ENCODE measurements around the gene OR52E6. TPM values are rescaled to one million over a fixed set of nuclear protein-coding genes. Genes with fewer than 3 reads are reported as not detected.

The OR52E6 gene
- total RNA-seq (2014; rRNA removed; shearing (Covaris generic)) = not detected in 2 replicates

DNA sequence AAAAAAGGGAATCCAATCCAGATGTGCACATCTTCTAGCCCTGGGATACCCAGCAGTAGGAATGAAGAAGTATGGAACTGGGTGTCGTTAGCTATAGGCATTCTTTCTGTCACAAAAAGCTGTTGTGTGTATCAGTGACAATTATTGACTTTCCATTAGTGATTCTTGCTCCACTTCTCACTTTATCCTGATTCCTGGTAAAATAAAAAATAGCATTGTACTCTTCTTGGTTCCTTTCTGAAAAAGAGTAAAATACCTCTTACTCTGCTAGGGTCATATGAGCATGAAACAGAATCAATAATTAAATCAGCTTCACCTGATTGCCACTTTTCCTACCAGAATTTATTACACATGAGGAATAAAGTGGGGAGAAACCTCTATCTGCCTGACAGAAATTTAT, at the start of gene OR52E6:
OR52E6 (minus strand) TSS at position 101 of the 400 bp plus-strand sequence; CDS start at position 101, 0 bp downstream.
- no peak for DNase-seq
- Histone ChIP-seq H3K36me3 (replicated peaks; ENCODE audit: control insufficient read depth, insufficient read depth, low read length) (no peaks in the 10 kb centered on the region), H3K27me3 (ENCODE audit: control insufficient read depth, insufficient read depth, low read length) (no peaks in the 10 kb centered on the region), H3K4me3 (ENCODE audit: insufficient read depth, low read depth, low read length) (no peak within 1 kb of the TSS)

DNA sequence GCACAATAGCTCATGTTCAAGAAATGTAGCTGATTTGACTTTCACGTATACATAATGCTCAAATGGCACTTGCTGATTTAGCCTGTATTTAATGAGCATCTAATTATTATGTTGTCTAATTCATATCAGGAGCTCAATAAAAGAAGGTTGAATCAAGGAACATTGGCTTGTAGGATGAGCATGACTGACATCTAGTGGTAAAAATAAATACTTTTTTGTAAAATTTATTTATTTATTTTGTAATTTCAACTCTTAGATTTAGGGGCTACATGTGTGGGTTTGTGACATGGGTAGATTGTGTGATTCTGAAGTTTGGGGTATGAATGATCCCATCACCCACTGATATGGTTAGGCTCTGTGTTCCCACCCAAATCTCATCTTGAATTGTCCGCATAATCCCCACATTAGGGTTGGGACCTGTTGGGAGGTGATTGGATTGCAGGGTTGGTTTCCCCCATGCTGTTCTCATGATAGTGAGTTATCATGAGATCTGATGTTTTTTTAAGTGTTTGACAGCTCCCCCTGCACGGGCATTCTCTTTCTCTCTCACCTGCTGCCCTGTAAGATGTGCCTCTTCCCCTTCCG, 49.6 kb upstream of the OR52E6 start:
- Histone ChIP-seq H3K27me3 (ENCODE audit: control insufficient read depth, insufficient read depth, low read length) (no peaks in the 10 kb centered on the region), H3K36me3 (replicated peaks; ENCODE audit: control insufficient read depth, insufficient read depth, low read length) (no peaks in the 10 kb centered on the region), H3K4me3 (ENCODE audit: insufficient read depth, low read depth, low read length) (no peak overlapping the region)
- DNase-seq = no peak

GRCh38 chr11:5887661-5888060, 46.0 kb upstream of the OR52E6 start:
- DNase-seq = no peak
- Histone ChIP-seq H3K27me3 (ENCODE audit: control insufficient read depth, insufficient read depth, low read length) (no peaks in the 10 kb centered on the region), H3K36me3 (replicated peaks; ENCODE audit: control insufficient read depth, insufficient read depth, low read length) (no peaks in the 10 kb centered on the region), H3K4me3 (ENCODE audit: insufficient read depth, low read depth, low read length) (no peak overlapping the region)

GRCh38 chr11:5887172-5887571, 45.5 kb upstream of the OR52E6 start:
- H3K36me3 ChIP-seq (replicated peaks; ENCODE audit: control insufficient read depth, insufficient read depth, low read length) = no peaks in the 10 kb centered on the region
- DNase-seq = no peak
- no peaks in the 10 kb centered on the region for H3K27me3 ChIP-seq (ENCODE audit: control insufficient read depth, insufficient read depth, low read length)
- no peak overlapping the region for H3K4me3 ChIP-seq (ENCODE audit: insufficient read depth, low read depth, low read length)

DNA sequence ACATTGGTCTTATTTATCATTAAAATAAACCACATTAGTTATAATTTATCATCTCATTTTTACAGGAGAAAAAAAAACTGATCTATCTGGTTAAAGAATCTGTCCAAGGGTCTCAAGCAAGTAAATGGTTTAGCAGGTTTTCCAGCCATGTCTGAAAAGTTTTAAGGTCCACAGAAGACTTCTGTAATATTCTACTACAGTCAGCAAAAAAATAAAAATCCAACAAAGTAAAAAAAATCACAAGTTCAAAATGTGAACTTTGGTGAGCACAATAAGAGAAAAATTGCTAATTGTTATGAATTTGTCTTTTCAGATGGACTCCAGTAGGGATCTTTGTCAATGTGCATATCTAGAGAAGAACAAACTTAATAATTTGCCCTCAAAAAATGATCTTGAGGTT, 40.1 kb upstream of the OR52E6 start:
- Histone ChIP-seq H3K4me3 (ENCODE audit: insufficient read depth, low read depth, low read length) (no peak overlapping the region), H3K36me3 (replicated peaks; ENCODE audit: control insufficient read depth, insufficient read depth, low read length) (no peaks in the 10 kb centered on the region), H3K27me3 (ENCODE audit: control insufficient read depth, insufficient read depth, low read length) (no peaks in the 10 kb centered on the region)
- no peak for DNase-seq

DNA sequence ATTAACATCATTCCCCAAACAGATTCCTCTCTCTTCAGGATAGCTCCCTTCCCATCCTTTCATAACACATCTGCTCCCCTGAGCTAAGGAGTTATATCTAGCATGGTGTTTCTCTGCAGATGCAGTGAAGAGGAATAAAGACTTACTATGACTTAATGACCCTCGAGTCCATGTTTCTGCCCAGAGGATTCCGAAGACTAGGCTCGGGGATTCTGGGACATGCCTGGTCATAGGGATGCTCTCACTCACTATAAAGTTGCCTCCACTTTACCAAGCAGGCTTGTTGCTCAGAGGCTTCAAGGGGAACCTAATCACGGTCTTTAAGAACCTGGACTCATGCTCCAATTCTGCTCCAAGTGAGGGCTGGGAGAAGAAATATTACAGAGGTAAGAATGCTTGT, 38.6 kb upstream of the OR52E6 start, which contains the start of gene OR52E4:
OR52E4 (plus strand) TSS at position 301 of the 400 bp plus-strand sequence. CDS start 3,664 bp downstream, outside the sequence.
- DNase-seq = no peak
- Histone ChIP-seq H3K4me3 (ENCODE audit: insufficient read depth, low read depth, low read length) (no peak within 1 kb of the TSS), H3K27me3 (ENCODE audit: control insufficient read depth, insufficient read depth, low read length) (no peaks in the 10 kb centered on the region), H3K36me3 (replicated peaks; ENCODE audit: control insufficient read depth, insufficient read depth, low read length) (no peaks in the 10 kb centered on the region)

DNA sequence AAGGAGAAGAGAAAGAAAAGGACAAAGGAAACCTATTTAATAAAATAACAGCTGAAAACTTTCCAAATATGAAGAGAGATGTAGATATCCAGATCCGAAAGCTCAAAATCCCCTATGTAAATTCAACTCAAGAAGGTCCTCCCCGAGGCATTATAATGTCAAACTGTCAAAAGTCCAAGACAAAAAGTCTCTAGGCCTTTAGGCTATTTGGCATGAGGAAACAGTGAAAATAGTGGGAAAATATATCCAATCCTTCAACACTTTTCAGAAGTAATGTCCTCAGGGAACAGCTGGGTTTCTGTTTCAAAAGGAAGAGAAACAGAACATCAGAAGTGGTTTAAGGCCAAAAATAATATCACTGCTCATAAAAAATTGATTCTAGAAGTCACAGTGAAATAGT, 36.9 kb upstream of the OR52E6 start:
- DNase-seq = no peak
- Histone ChIP-seq H3K27me3 (ENCODE audit: control insufficient read depth, insufficient read depth, low read length) (no peaks in the 10 kb centered on the region), H3K36me3 (replicated peaks; ENCODE audit: control insufficient read depth, insufficient read depth, low read length) (no peaks in the 10 kb centered on the region), H3K4me3 (ENCODE audit: insufficient read depth, low read depth, low read length) (no peak overlapping the region)

DNA sequence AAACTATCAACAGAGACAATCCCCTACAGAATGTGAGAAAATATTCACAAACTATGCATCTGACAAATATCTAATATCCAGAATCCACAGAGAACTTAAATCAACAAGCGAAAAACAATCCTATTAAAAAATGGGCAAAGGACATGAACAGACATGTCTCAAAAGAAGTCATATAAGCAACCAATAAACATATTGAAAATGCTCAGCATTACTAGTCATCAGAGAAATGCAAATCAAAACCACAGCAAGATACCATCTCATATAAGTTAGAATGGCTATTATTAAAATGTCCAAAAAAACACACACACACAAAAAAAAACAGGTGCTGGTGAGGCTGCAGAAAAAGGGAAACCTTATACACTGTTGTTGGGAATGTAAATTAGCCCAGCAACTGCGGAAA, 24.1 kb upstream of the OR52E6 start:
- DNase-seq = no peak
- no peaks in the 10 kb centered on the region for H3K36me3 ChIP-seq (replicated peaks; ENCODE audit: control insufficient read depth, insufficient read depth, low read length)
- H3K4me3 ChIP-seq (ENCODE audit: insufficient read depth, low read depth, low read length) = no peak overlapping the region
- no peaks in the 10 kb centered on the region for H3K27me3 ChIP-seq (ENCODE audit: control insufficient read depth, insufficient read depth, low read length)

GRCh38 chr11:5857590-5857989, 15.9 kb upstream of the OR52E6 start, which contains the start of gene OR52E8:
Gene OR52E8, minus strand, starts transcription at chr11:5857690. Its CDS starts 0 bp downstream, at chr11:5857690.
- no peaks in the 10 kb centered on the region for H3K27me3 ChIP-seq (ENCODE audit: control insufficient read depth, insufficient read depth, low read length)
- no peak within 1 kb of the TSS for H3K4me3 ChIP-seq (ENCODE audit: insufficient read depth, low read depth, low read length)
- DNase-seq = no peak
- no peaks in the 10 kb centered on the region for H3K36me3 ChIP-seq (replicated peaks; ENCODE audit: control insufficient read depth, insufficient read depth, low read length)

DNA sequence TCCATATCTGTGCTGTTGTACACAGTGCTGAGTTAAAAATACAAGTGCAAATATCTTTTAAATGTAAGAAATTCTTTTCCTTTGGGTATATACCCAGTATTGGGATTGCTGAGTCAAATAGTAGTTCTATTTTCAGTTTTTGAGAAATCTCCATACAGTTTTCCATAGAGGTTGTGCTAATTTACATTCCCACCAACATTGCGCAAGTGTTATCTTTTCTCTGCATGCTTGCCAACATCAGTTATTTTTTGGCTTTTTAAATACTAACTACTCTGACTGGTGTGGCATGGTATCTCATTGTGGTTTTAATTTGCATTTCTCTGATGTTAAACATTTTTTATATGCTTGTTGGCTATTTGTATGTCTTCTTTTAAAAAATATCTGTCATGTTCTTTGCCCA, 9.3 kb upstream of the OR52E6 start:
- no peak for DNase-seq
- Histone ChIP-seq H3K36me3 (replicated peaks; ENCODE audit: control insufficient read depth, insufficient read depth, low read length) (no peaks in the 10 kb centered on the region), H3K27me3 (ENCODE audit: control insufficient read depth, insufficient read depth, low read length) (no peaks in the 10 kb centered on the region), H3K4me3 (ENCODE audit: insufficient read depth, low read depth, low read length) (no peak overlapping the region)

GRCh38 chr11:5847711-5848110, 6.0 kb upstream of the OR52E6 start:
- no peak for DNase-seq
- Histone ChIP-seq H3K36me3 (replicated peaks; ENCODE audit: control insufficient read depth, insufficient read depth, low read length) (no peaks in the 10 kb centered on the region), H3K27me3 (ENCODE audit: control insufficient read depth, insufficient read depth, low read length) (no peaks in the 10 kb centered on the region), H3K4me3 (ENCODE audit: insufficient read depth, low read depth, low read length) (no peak overlapping the region)

- DNase-seq = no peak
- no peaks in the 10 kb centered on the region for H3K27me3 ChIP-seq (ENCODE audit: control insufficient read depth, insufficient read depth, low read length)
- no peak overlapping the region for H3K4me3 ChIP-seq (ENCODE audit: insufficient read depth, low read depth, low read length)
- H3K36me3 ChIP-seq (replicated peaks; ENCODE audit: control insufficient read depth, insufficient read depth, low read length) = no peaks in the 10 kb centered on the region
Measured at GRCh38 chr11:5846701-5847100, 5.0 kb upstream of the OR52E6 start.

DNA sequence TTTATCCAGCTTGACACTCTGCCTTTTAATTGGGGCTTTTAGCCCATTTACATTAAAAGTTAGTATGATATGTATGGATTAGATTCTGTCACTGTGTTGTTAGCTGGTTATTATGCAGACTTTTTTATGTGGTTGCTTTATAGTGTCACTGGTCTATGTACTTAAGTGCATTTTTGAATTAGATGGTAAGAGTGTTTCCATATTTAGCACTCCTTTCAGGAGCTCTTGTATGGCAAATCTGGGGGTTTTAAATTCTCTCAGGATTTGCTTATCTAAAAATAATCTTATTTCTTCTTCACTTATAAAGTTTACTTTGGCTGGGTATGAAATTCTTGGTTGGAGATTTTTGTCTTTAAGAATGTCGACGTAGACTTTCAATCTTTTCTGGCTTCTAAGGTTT, 4.0 kb downstream of the OR52E6 start:
- H3K4me3 ChIP-seq (ENCODE audit: insufficient read depth, low read depth, low read length) = no peak overlapping the region
- no peak for DNase-seq
- no peaks in the 10 kb centered on the region for H3K27me3 ChIP-seq (ENCODE audit: control insufficient read depth, insufficient read depth, low read length)
- no peaks in the 10 kb centered on the region for H3K36me3 ChIP-seq (replicated peaks; ENCODE audit: control insufficient read depth, insufficient read depth, low read length)

- H3K4me3 ChIP-seq (ENCODE audit: insufficient read depth, low read depth, low read length) = no peak overlapping the region
- H3K36me3 ChIP-seq (replicated peaks; ENCODE audit: control insufficient read depth, insufficient read depth, low read length) = no peaks in the 10 kb centered on the region
- H3K27me3 ChIP-seq (ENCODE audit: control insufficient read depth, insufficient read depth, low read length) = no peaks in the 10 kb centered on the region
- no peak for DNase-seq
Measured at GRCh38 chr11:5833446-5833845, 8.3 kb downstream of the OR52E6 start.

DNA sequence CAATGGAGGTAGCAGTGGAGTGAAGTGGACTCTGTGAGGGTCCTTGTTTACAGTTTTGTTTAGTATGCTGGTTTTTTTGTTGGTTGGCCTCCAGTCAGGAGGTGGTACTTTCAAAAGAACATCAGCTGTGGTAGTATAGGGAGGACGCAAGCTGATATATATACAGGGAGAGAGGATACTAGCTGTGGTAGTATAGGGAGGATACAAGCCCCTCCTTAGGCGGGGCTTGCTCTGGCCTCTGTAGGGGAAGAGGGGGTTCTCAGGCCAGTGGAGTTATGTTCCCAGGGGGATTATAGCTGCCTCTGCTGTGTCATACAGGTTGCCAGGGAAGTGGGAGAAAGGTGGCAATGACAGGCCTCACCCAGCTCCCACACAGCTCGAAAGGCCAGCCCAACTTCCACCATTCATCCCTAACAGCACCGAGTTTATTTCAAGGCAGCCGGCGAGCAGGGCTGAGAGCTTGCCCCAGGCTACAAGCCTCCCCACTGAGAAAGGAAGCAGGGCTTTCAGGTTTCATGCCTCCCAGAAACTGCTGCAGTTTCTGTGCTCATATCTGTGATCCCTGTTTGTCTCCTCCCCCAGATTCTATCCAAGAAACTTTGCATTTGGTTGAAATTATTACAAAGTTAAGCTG, 10.4 kb downstream of the OR52E6 start:
- Histone ChIP-seq H3K4me3 (ENCODE audit: insufficient read depth, low read depth, low read length) (no peak overlapping the region), H3K36me3 (replicated peaks; ENCODE audit: control insufficient read depth, insufficient read depth, low read length) (no peaks in the 10 kb centered on the region), H3K27me3 (ENCODE audit: control insufficient read depth, insufficient read depth, low read length) (no peaks in the 10 kb centered on the region)
- no peak for DNase-seq

Data from H7 (cell line).